Stimulated activated CD8-positive, alpha-beta memory T cell treated with anti-CD3 and anti-CD28 coated beads, Interleukin-4, amount 100 ng/mL, for 48 hours (primary cell): ENCODE measurements around the gene CHML.

Experiments used
- DNase-seq: peaks from one replicate; pipeline ENCODE4 v3.0.0-alpha.2; 2020

The CHML gene

DNA sequence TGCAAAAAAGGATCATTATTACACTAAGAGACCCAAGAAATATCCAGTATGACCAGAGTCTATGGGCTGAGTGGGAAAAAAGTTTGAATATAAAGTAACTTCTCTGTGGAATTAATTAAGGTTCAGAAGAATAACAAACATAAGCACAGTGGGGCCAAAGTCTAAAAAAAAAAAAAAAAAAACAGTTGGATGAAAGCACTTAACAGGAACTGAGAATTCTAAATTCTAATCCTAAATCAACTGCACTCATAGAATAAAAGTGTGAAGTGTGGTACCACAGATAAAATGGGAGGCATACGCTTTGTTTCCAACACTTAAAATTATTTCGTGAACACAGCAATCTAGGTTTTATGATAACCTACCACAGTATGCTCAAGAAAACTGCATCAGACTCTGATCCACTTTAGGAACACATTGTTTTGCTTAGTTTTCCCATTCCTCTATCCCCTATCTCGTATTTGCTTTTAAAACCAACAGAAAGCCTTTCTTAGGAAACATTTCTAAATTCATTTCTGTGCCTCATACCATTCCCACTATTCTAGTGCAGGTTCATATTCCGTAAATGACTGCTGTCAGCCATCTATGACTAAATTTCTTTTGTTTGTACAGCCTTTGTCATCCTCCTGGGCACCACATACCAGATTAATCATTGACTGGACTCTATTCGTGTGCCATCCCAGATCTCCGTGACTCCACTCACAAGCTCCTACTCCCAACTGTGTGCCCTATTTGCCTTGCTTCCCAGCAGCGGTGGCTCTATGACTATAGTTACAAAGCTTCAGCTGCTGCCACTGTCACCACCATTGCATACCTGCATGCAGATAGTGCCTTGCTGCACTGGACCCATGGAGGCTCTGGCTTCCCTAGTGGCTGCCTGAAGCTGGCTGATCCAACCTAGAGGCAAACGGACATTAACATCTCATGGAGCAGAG, 24.9 kb downstream of the CHML start:
- no peak for DNase-seq

DNA sequence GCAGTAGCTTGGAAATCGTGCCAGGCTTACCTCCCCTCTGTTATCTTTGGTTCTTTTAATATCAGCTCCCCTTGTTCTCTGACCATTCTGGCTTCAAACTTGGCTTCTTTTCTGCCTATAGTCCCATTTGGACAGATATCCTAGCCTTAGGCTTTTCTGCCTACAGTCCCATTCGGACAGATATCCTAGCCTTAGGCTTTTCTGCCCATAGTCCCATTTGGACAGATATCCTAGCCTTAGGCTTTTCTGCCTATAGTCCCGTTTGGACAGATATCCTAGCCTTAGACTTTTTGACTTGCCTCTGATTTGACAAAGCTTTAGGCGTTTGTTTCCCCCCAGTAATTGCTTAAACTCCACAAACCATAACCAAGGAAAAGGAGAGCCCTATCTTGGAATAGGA, 25.6 kb downstream of the CHML start:
- no peak for DNase-seq

DNA sequence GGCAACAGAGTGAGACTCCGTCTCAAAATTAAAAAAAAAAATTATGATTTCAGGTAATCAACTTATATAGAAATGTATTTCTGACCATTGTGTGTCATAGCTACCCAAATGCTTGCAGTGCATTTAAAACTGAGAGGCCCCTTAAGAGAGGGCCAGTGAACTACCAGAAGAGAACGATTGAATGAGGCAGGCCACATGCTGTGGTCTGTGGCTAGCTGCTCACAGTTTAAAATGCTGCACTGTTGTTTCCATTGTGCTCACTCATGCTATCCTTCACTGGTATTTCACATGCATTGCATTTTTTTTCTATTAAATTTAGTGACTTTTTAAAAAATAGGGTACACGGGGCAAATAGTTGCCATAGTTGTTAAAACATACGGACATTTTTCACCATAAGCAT, 26.0 kb downstream of the CHML start:
- DNase-seq: no peak

DNA sequence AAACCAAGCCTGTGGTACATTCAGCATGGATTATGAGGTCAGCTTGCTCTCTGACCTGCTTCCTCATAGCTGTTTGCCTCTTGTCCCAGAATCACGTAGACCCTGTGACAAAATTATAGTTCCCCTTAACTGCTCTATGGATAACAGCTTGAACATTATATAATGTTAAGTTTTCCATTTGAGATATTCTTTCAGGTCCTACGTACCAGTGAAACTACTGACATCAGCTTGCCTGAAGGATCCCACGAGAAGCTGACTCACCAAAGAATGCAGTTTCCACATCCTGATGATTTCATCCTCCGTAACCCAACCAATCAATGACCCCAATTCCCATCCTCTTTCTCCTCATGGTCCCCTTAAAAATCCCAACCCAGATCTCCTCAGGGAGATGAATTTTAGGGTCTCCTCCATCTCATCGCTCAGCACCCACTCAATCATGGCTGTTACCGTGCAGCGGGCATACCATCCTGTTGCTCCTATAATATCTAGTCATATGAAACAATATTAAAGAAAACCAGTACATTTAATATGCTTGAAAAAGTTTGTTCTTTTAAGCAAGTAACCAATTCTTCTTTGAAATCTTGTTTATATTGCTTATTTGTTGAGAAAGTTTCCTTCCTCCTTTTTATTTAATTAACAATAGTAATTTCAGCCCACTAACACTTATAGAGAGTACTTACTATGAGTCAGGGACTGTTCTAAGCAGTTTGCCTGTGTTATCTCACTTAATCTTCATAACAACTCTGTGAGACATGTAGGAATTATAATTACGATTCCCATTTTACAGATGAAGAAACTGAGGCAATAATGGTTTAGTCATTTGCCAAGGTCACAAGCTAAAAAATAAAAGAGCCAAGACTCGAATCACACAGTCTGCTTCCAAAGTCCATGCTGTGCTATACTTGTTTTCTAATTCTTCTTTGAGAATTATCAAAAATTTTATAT, 27.4 kb downstream of the CHML start:
- DNase-seq: no peak

DNA sequence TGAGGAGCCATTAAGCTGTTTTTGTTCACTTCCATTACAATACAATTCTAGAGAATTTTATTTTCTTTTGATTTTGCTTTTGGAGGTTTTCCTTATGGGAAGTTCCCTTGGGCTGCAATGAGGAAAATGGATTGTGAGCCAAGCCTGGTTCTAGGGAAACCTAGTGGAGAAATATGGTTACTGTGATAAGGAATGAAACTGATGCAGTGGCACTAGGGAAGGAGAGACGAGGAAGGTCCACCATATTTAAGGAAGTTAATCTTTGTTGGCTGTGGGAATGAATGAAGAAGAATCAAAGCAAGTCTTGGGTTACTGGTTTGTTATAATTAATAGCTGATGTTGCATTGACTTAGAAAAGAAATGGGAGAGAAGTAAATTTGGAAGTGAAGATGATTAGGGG, 28.4 kb downstream of the CHML start:
- DNase-seq: no peak

DNA sequence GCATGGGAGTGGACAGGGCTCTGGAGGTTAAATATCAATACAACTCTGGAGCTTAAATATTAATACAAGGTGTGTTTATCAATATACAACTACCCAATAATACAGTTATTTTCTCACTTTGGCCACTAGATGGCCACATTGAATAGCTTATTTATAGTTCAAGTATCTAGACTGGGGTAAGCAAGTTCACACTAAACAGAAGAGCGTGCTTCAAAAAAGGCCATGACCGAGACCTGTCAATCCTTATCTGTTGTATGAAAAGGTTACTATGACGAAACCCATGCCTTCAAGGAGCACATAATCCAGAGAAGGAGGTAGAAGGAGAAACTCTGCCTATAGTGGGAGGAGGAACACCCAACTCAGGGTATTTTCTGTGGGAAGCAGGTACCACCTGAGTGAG, 29.1 kb downstream of the CHML start:
- DNase-seq: no peak

DNA sequence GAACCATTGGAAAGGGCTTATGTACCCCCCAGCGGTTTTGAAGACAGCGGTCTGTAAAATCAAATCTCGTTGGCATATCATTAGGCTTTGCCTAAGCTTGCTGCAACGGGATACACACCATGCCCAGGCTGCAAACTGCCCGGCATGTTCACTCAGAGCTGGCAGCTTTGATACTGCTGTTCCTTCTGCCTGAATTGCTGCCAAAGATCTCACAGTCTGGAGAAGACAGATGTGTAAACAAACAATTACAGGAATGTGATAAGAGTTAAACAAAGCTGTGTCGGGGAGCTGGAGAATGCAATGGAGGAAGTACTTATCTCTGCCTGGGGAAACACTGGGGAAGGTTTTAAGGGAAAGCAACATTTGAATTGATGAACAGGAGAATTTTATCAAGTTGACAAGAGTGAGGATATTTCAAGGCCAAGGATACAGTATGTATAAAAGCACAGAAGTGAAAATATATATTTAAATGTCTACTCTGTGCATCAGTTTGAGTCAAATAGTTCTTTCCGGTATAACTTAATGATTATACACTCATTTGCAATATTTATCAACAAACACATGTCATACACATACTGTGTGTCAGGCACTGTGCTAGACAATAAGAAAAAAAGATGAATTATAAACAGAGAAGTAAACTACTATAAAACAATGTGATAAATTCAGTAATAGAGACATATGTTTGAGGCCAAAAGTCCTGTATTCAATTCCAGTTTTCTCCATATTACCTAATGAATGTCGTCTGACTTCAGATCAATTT, 29.9 kb downstream of the CHML start:
- DNase-seq: no peak

DNA sequence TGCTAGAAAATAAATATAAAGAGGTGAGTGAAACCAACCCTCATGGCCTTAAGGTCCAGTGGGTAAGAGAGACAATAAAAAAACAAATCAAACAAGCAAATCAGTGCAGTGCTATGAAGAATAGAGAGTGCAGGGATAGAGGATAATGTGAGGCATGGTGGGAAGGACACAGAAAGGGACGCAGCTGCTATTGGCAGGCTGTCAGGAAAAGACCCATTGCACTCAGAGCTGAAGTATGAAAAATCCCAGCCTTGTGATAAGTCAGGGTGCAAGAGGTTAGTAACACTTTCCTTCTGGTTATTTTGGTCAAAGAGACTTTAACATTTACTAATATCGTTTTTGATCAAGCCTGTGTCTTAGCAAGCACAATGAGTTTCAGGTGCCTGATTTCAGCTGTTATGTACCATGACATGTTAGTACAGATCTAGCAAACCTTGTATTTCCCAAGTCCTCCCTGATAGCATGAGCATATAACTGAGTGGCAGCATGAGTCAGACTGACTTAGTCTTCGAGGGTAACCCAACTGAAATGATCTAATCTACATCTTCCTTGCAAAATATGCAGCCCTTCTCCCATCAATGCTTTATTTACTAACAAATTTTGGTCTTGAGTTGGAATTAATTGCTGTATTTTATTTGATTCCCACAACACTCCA, 31.7 kb downstream of the CHML start:
- no peak for DNase-seq

DNA sequence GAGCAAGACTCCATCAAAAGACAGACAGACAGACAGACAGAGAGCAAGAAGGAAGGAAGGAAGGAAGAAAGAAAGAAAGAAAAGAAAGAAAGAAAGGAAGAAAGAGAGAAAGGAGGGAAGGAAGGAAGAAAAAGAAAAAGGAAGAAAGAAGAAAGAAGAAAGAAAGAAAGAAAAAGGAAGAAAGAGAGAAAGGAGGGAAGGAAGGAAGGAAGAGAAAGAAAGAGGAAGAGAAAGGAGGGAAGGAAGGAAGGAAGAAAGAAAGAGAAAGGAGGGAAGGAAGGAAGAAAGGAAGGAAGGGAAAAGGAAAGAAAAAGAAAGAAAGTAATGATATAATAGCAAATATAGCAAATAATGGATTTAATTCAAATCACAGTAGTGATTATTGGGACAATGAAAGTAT, 32.7 kb downstream of the CHML start:
- no peak for DNase-seq

DNA sequence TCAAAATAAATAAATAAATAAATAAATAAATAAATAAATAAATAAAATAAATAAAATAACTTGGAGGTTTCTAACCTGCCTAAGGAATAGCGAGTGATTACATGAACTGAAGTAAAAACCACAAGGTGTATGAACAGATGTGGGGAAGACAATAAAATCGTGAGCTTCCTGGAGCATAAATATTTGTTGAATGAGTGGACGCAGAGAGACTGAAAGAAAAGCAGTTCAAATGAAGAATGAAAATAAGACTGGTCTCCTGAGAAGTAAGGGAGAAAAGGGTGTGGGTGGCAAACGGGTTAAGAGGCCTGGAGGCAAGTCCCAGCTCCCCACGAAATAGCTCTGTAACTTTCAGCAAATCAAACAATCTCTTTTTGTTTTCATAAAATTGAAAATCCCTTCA, 33.6 kb downstream of the CHML start:
- no peak for DNase-seq

DNA sequence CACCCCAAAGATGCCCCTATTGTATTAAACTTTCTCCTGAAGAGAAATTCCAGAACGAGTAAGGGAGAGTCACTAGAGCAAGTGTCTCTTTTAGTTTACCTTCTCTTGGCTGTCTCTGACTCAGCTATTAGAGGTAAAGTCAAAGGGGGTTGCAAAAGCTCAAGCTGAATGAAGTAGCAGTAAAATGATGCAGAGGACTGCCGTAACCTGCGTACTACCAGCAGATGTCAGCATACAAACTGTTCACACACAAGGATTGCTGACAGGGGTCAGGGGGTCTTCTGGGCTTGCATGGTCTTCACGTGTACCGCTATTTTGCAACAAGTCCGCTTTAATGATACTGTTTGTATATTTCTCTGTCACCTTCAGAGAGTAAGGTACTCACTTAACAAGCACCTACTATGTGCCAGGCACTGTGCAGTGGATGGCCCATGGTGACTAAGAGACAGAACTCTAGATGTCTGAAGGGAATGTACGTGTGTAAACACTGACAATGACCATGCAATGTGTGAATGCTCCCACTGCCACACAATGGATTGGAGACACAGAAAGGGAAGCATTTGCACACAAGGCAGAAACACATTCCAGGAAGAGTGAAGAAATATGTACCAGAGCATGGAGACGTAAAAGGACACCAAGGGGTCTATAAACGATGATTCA, 34.9 kb downstream of the CHML start:
- no peak for DNase-seq

DNA sequence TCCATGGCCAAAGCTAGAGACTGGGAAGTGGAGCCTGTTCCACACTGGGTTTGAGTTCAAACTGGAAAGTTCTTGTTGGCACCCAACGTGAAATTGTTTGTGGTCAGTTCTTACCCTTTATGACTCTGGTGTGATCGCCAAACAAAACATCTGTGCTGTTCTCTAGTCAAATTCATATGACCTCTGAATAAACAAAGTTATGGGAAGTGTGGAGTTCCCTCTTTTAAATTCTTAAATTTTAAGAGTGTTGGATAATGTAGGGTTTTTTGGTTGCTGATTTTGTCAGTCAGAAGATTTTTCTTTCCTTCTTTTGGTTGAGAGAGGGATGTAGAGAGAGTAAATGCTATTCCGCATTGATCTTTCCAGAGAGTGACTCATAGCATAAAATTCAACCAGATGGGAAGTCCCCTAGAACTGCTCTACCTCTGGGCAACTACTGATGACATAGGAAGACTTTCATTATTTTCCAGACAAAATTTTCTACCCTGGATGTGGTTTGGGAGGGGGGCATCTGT, 36.4 kb downstream of the CHML start:
- no peak for DNase-seq

DNA sequence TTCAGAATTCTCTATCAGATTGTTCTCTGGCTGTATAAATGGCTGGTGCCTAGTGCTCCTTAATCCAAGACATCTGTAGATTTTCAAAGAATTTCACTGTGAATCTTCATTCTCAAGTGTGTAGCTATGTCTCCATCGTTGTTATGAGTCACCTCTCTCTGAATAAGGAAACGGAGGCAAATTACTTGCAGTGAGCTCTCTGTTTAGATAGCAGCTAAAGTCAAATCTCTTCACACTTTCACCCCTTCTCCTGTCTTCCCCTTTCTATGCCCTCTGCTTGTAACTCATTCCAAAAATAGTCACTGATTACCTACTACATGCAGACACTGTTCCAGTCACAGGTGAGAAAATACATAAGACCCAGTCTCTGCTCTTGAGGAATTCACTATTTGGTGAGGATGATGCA, 39.7 kb downstream of the CHML start:
- no peak for DNase-seq

DNA sequence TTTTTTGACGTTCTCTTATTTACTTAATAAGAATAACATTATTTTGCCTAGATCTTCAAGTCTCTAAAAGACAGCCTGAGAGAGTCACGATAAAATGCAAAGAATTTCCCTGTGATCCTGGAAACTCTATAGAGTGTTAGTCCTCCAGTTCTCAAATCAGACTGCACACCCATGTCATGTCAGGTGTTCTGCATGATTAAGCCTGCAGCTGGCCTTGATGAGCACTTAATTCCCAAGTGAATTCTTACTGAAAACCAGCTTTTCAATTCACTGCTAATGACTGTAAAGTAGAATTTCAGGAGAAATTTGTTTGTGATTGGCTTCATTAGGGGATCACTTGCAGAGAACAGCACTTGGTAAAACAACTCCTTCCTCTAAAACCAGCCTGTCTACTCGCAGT, 41.9 kb downstream of the CHML start:
- DNase-seq: no peak

DNA sequence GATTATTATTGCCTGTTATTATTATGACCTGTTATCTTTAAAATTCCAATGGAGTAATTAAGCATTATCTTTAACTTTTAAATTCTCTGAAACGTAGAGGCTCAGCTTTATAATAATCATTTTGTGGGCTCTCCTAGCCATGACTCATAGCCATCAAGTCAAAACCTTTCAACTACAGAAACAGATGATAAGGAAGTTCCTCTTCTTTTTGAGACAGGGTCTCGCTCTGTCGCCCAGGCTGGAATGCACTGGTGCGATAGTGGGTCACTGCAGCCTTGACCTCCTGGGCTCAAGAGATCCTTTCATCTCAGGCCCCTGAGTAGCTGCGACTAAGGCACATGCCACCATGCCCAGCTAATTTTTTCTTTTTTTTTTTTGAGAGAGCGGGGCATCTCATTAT, 43.5 kb downstream of the CHML start:
- no peak for DNase-seq

DNA sequence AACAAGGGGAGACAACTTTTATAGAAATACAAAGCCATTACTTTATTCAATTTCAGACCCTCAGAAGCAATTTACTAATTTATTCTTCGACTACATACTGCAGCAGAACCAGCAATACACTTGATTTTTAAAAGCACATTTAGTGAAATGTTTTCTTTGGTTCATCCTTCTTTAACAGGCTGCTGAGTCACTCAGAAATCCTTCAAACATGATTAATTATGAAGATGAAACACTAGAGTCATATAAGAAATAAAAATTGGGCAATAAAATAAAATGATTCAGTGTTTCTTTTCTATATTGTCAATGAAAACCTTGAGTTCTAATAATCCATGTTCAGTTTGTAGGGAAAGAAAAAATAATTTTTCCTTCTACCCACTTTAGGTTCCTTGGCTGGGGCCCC, 47.0 kb downstream of the CHML start:
- DNase-seq: no peak

DNA sequence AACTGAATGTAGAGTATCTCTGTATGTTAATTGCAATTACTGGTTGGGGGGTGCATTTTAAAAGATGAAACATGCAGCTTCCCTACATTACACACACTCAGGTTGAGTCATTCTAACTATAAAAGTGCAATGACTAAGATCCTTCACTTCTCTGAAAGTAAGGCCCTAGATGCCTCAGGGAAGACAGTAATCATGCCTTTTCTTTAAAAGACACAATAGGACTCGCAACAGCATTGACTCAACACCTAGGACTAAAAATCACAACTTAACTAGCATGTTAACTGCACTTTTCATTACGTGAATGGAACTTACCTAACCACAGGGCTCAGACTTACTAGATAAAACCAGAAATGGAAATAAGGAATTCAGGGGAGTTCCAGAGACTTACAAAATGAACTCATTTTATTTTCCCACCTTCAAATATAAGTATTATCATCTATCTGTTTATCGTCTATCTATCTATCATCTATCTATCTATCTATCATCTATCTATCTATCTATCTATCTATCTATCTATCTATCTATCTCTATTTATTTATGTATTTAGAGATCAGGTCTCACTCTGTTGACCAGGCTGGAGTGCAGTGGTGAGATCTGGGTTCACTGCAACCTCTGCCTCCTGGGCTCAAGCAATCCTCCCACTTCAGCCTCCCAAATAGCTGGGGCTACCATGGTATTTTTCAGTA, 47.8 kb downstream of the CHML start:
- no peak for DNase-seq

DNA sequence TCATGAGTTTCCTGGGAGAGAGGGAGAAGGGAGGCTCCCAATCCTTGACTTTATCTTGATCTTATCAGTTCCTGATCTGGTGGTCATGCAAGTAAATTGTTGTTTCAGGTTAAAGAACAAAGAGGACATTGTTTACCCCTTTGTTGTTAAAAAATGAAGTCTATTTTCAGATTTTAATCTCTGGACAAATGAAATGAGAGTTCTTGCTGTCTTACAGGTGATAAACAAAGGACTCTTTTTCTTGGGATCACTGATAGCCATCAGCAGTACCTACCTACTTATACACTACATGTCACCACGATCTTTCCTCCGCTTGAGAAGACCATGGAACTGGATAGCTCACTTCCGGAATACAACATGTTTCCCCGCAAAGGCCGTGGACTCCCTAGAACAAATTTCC, 48.4 kb downstream of the CHML start:
- no peak for DNase-seq

DNA sequence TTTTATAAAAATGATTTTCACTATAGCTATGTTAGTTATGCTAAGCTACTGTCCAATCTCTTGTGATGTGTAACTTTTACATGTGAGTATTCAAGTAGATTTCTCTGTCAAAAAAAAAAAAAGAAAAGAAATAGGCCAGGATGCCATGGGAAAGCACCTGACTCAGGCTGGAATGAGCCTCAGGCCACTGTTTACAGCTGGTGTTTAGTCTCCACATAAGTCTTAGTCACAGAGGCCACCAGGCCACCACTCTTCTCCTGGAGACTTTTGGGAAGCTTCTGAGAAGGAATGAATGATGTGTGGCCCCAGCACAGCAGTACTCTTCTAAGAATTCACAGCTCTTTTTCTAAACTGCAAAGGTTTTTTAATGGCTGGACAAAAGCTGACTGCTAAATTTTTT, 48.9 kb downstream of the CHML start:
- no peak for DNase-seq

DNA sequence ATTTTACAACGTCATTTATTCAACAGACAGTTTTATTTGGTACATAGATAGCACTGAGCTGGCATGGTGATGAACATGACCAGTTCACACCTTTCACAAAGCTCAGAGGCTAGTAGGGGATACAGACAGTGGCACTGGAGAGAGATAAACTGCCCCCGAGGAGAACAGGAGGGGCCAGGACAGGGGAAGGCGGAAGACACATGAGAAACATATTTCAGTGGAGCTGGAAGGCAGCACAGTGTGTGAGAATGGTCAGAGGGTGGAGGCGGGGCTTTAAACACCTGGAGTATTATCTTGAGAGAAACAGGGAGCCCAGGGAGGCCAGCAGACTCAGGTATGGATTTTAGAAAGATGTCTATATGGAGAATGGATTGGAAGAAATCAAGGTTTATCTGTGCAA, 49.5 kb downstream of the CHML start:
- DNase-seq: no peak
